Effector memory CD8-positive, alpha-beta T cell (primary cell): ENCODE measurements around the gene COL6A1.

ENCODE experiments used
- ATAC-seq: fragments of 150-1000 bp; cut with Tn5 transposase; replicated peaks from 2 replicates; pipeline ENCODE4 v1.10.0; 2021; ENCODE audit warnings: mild to moderate bottlenecking, moderate library complexity
- DNase-seq, 3 experiments: peaks; one replicate each; pipeline ENCODE4 v3.0.0; 2021
- H3K27ac Mint-ChIP-seq, 2 donors: one replicate each; pipeline ENCODE4 v1.8.0; 2022; ENCODE audit warnings: mild to moderate bottlenecking in 2 of 2, mixed read lengths in 2 of 2, moderate library complexity in 2 of 2
- H3K27me3 Mint-ChIP-seq, 2 donors: one replicate each; pipeline ENCODE4 v1.8.0; 2022; ENCODE audit warnings: mixed read lengths in 2 of 2
- H3K36me3 Mint-ChIP-seq: one replicate; pipeline ENCODE4 v1.8.0; 2022; ENCODE audit warnings: mild to moderate bottlenecking, moderate library complexity, mixed read lengths; ENCODE audit not compliant: insufficient read depth
- H3K4me1 Mint-ChIP-seq, 2 donors: one replicate each; pipeline ENCODE4 v1.8.0; 2022; ENCODE audit warnings: low read depth in 2 of 2, mixed read lengths in 2 of 2
- H3K4me3 Mint-ChIP-seq, 2 donors: one replicate each; pipeline ENCODE4 v1.8.0; 2022; ENCODE audit warnings: mild to moderate bottlenecking in 2 of 2, mixed read lengths in 2 of 2, moderate library complexity in 2 of 2
- H3K9me3 Mint-ChIP-seq, 2 donors: one replicate each; pipeline ENCODE4 v1.8.0; 2022; ENCODE audit warnings: mixed read lengths in 2 of 2

Gene COL6A1

GRCh38 chr21:45984584-45985095, 3.1 kb downstream of the COL6A1 start:
- peak overlapping the region in 1 of 2 donors; percentile 87 for H3K27ac Mint-ChIP-seq
- H3K4me1 Mint-ChIP-seq: peaks cover 4 to 9% of the 10 kb centered on the region in 2 donors
- no peak overlapping the region for H3K4me3 Mint-ChIP-seq
- no peak for ATAC-seq
- no peaks in the 10 kb centered on the region for H3K9me3 Mint-ChIP-seq
- H3K27me3 Mint-ChIP-seq: no peaks in the 10 kb centered on the region
- no peak for DNase-seq
- peaks cover 4% of the 10 kb centered on the region for H3K36me3 Mint-ChIP-seq

DNA sequence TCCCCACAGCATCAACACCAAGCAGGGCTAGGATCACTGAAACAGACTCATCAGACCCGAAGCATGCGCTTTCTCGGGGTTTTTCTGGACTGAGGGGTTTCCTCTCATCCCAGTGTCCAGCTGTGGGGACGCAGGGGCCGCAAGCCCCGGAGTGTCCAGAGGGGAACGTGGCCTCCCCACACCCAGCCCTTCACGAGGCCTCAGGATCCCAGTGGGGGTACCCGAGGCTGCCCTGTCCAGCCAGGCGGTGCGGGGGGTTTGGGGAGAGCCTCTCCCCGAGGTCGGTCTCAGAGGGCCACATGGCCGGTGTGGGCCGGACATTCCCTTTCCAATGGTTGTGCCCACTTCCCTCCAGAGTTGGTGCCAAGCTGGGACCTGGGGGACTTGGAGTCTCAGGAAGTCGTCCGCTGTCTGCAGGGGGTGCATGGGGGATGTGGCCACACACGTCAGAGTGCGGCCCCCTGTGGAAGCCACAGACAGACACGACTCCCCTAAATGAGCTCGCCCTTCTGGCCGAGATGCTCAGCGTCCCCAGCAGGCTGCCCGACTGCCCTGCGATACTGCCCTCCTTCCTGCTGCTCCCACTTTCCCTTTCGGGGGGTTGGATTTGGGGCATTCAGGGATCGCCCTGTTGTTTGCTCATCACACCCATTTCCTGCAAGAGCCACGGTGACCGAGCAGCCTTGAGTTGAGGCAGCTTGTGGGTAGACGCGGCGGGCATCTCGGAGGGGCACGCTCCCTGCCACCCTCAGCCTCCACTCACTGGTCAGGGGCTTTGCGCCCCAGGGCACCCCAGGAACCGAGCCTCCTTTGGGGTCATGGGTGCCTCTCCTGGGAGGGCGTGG, 4.1 kb downstream of the COL6A1 start:
- Mint-ChIP-seq H3K4me1 (peaks cover 4 to 9% of the 10 kb centered on the region in 2 donors), H3K4me3 (no peak overlapping the region), H3K9me3 (no peaks in the 10 kb centered on the region), H3K27me3 (no peaks in the 10 kb centered on the region), H3K36me3 (peaks cover 4% of the 10 kb centered on the region), H3K27ac (no peak overlapping the region)
- no peak for ATAC-seq
- DNase-seq: no peak

DNA sequence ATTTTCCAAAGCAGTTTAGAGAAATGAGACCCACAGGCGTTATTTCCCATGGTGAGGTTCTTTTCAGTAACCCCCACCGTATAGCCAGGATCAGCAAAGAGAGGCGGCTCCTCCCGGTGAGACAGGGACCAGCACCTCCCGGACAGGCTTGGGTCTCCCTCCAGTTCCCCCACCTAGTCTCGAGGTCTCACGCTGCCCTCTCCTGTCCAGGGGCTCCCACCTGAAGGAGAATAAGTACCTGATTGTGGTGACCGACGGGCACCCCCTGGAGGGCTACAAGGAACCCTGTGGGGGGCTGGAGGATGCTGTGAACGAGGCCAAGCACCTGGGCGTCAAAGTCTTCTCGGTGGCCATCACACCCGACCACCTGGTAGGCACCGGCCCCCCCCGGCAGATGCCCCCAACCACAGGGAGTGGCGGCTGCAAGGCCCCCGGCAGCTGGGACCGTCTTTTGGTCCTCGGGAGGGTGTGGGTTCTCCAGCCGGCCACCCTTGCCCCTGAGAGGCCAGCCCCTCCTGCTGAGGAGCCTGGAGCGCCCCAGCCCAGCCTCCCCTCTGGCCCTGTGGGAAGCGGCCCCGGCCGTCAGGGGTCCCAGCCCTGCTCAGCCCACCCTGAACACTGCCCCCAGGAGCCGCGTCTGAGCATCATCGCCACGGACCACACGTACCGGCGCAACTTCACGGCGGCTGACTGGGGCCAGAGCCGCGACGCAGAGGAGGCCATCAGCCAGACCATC, 4.9 kb downstream of the COL6A1 start:
- Mint-ChIP-seq H3K27ac (no peak overlapping the region), H3K27me3 (no peaks in the 10 kb centered on the region)

GRCh38 chr21:45987121-45987711, 5.6 kb downstream of the COL6A1 start:
- Mint-ChIP-seq H3K27me3 (no peaks in the 10 kb centered on the region), H3K4me1 (peaks cover 2 to 9% of the 10 kb centered on the region in 2 donors), H3K27ac (no peak overlapping the region), H3K9me3 (no peaks in the 10 kb centered on the region), H3K36me3 (peaks cover 4% of the 10 kb centered on the region), H3K4me3 (no peak overlapping the region)
- no peak for ATAC-seq
- DNase-seq: no peak

More for the DNA sequence above, 4.9 kb downstream of the COL6A1 start:
- ATAC-seq (no peak), DNase-seq (no peak)
- H3K9me3 Mint-ChIP-seq: no peaks in the 10 kb centered on the region
- no peak overlapping the region for H3K4me3 Mint-ChIP-seq
- H3K36me3 Mint-ChIP-seq: peaks cover 4% of the 10 kb centered on the region
- H3K4me1 Mint-ChIP-seq: peaks cover 4 to 9% of the 10 kb centered on the region in 2 donors

- H3K36me3 Mint-ChIP-seq: peaks cover 4% of the 10 kb centered on the region
- H3K27ac Mint-ChIP-seq: no peak overlapping the region
- no peak for ATAC-seq
- H3K4me1 Mint-ChIP-seq: peaks cover 2 to 9% of the 10 kb centered on the region in 2 donors
- no peak overlapping the region for H3K4me3 Mint-ChIP-seq
- DNase-seq: no peak
- H3K9me3 Mint-ChIP-seq: no peaks in the 10 kb centered on the region
- H3K27me3 Mint-ChIP-seq: no peaks in the 10 kb centered on the region
Observed at GRCh38 chr21:45988366-45989347, 7.1 kb downstream of the COL6A1 start.

- Mint-ChIP-seq H3K4me1 (peaks cover 2 to 7% of the 10 kb centered on the region in 2 donors), H3K36me3 (peaks cover 4% of the 10 kb centered on the region), H3K4me3 (no peak overlapping the region), H3K27me3 (no peaks in the 10 kb centered on the region), H3K27ac (no peak overlapping the region), H3K9me3 (no peaks in the 10 kb centered on the region)
- no peak for DNase-seq
- ATAC-seq: no peak
Observed at GRCh38 chr21:45989355-45990048, 7.9 kb downstream of the COL6A1 start.

DNA sequence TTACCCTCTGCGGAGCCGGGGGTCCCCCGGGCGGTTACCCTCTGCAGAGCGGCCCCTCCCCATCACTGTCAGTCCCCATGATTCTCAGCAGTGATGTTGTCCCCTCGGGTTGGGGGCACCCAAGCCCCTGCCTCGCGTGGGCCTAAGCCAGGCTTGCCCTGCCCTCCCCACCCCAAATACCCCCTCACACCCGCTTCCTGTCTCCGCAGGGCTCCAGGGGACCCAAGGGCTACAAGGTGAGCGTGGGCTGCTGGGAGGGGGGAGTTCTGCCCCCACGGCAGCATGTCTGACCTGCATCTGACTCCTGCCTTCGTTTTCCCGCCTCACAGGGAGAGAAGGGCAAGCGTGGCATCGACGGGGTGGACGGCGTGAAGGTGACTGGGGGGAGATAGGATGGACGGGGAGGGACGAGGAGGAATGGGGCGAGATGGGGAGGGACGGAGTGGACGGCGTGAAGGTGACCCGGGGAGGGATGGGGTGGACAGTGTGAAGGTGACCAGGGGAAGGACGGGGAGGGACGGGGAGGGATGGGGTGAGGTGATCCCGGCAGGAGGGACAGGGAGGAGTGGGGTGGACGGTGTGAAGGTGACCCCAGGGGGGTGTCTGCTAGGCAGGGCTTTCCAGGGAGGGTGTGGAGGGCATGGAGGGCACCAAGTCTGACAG, 8.6 kb downstream of the COL6A1 start:
- no peak overlapping the region for H3K27ac Mint-ChIP-seq
- ATAC-seq (no peak), DNase-seq (no peak)
- H3K4me1 Mint-ChIP-seq: peaks cover 0 to under 1% of the 10 kb centered on the region in 2 donors
- H3K9me3 Mint-ChIP-seq: no peaks in the 10 kb centered on the region
- H3K27me3 Mint-ChIP-seq: no peaks in the 10 kb centered on the region
- H3K36me3 Mint-ChIP-seq: peaks cover 4% of the 10 kb centered on the region
- no peak overlapping the region for H3K4me3 Mint-ChIP-seq

DNA sequence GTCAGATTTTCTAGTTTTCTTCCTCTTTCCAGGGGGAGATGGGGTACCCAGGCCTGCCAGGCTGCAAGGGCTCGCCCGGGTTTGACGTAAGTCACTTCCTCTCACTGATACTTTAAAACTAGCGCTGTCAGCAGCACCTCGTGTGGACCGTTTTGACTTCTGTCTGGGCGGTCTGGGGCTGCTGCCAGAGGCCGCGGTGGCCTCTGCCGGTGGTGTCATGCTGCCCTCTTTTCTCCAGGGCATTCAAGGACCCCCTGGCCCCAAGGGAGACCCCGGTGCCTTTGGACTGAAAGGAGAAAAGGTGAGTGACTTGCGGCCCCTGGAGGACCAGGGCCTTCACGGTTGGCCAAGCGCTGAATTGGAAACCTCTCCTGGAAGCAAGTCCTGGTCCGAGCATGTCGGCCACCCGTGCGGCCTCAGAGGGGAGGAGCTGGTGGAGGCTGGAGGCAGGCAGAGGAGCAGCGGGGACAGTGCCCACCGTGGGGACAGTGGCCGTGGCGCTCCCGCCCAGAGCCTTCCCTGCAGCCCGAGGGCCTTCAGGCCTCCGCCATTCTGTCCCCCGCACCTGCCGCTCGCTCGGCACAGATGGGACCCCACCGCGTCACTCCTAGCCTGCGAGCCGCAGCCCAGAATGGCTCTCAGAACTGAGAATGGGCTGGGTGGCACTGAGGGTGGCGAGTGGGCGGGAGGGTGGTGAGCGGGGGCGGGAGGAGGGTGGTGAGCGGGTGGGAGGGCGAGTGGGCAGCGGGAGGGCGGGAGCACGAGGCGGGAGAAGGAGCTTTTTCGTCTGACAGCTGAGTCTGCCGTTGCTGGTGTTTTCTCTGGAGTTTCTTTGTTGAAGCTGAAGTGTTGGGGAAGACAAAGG, 9.4 kb downstream of the COL6A1 start:
- H3K36me3 Mint-ChIP-seq: peaks cover 4% of the 10 kb centered on the region
- ATAC-seq (no peak), DNase-seq (no peak)
- H3K4me1 Mint-ChIP-seq: no peaks in the 10 kb centered on the region
- no peak overlapping the region for H3K27ac Mint-ChIP-seq
- H3K9me3 Mint-ChIP-seq: no peaks in the 10 kb centered on the region
- no peaks in the 10 kb centered on the region for H3K27me3 Mint-ChIP-seq
- no peak overlapping the region for H3K4me3 Mint-ChIP-seq

GRCh38 chr21:45991606-45992300, 10.2 kb downstream of the COL6A1 start:
- Mint-ChIP-seq H3K27ac (no peak overlapping the region), H3K36me3 (peaks cover 4% of the 10 kb centered on the region), H3K9me3 (no peaks in the 10 kb centered on the region), H3K27me3 (no peaks in the 10 kb centered on the region), H3K4me3 (no peak overlapping the region), H3K4me1 (no peaks in the 10 kb centered on the region)
- ATAC-seq (no peak), DNase-seq (no peak)

DNA sequence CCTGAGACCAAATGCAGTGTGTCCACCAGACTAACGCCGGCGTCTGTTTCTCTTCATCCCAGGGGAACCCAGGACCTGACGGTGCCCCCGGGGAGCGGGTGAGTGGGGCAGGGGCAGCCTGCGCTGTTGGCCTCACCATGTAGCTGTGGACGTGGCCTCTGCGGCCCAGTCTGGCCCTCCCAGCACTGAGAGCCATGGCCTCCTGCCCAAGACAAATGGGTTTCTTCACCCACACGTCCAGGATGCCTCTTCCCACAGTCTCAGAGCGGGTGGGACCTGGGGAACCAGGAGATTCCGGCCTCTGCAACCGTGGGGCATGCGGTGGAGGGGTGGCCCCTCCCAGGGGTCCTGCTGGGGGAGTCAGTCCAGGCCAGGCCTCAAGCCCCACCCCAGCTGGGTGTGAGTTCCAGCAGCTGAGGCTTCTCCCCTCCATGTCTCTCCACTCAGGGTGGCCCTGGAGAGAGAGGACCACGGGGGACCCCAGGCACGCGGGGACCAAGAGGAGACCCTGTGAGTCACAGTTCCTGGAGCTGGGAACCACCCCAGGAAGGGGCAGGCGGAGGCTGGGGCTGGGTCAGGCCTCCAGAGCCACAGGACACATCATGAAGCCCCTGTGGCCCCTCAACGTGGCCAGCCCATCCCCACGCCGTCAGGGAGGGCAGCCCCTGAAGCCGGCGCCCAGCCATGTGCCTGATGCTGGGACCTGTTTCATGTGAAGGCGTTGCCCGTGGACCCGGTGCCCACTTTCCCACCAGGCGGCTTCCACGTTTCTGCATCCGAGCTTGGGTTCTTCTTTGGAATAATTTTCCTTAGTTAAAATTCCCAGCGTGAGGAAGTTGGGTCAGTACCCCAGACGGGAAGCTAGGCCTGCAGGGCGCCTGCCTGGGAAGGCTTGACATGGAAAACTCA, 11.0 kb downstream of the COL6A1 start:
- Mint-ChIP-seq H3K4me3 (no peak overlapping the region), H3K4me1 (no peaks in the 10 kb centered on the region), H3K36me3 (peaks cover 4% of the 10 kb centered on the region), H3K9me3 (no peaks in the 10 kb centered on the region), H3K27ac (no peak overlapping the region), H3K27me3 (no peaks in the 10 kb centered on the region)
- DNase-seq: no peak
- no peak for ATAC-seq
